DOHH2 (cell line): ENCODE measurements around the gene KLK1.
"Not testable (repeated sequence)": the region's sequence is repeated elsewhere in the genome, so short reads cannot be mapped to it uniquely, and the experiment has no call there.

Experiments used
- H3F3A ChIP-seq: fragments of 200-600 bp; sonication (generic), shearing (Covaris generic); 2 replicates; pipeline ENCODE4 v1.6.0; 2016; ENCODE audit warnings: antibody characterized with exemption, mild to moderate bottlenecking; ENCODE audit not compliant: control insufficient read depth, insufficient read depth
- H3K27ac ChIP-seq: fragments of 200-600 bp; sonication (generic); 2 replicates; pipeline ENCODE4 v1.5.1; 2014; ENCODE audit warnings: low read depth, mild to moderate bottlenecking, low read length, moderate library complexity
- H3K27me3 ChIP-seq: fragments of 200-600 bp; sonication (generic); 2 replicates; pipeline ENCODE4 v1.6.1; 2014; ENCODE audit warnings: mild to moderate bottlenecking, low read length, mixed read lengths; ENCODE audit not compliant: control insufficient read depth
- H3K36me3 ChIP-seq: fragments of 200-600 bp; sonication (generic); 2 replicates; pipeline ENCODE4 v1.6.1; 2014; ENCODE audit warnings: mild to moderate bottlenecking, low read length, moderate library complexity, mixed read lengths; ENCODE audit not compliant: control insufficient read depth
- H3K4me1 ChIP-seq: fragments of 200-600 bp; sonication (generic); 2 replicates; pipeline ENCODE4 v1.6.1; 2014; ENCODE audit warnings: mild to moderate bottlenecking, low read length, mixed read lengths; ENCODE audit not compliant: control insufficient read depth
- H3K4me2 ChIP-seq: fragments of 200-600 bp; sonication (generic); 2 replicates; pipeline ENCODE4 v1.6.0; 2014; ENCODE audit warnings: mild to moderate bottlenecking, low read length, moderate library complexity
- H3K4me3 ChIP-seq: fragments of 200-600 bp; sonication (generic); 2 replicates; pipeline ENCODE4 v1.5.1; 2014; ENCODE audit warnings: mild to moderate bottlenecking, low read length, mixed read lengths
- H3K79me2 ChIP-seq: fragments of 200-600 bp; sonication (generic); 2 replicates; pipeline ENCODE4 v1.6.1; 2014; ENCODE audit warnings: mild to moderate bottlenecking, low read length, mixed read lengths; ENCODE audit not compliant: control insufficient read depth
- H3K9me2 ChIP-seq: fragments of 200-600 bp; sonication (generic); replicated peaks from 2 replicates; pipeline ENCODE4 v1.6.1; 2014; ENCODE audit warnings: mild to moderate bottlenecking, low read length, mixed read lengths; ENCODE audit not compliant: control insufficient read depth
- H3K9me3 ChIP-seq: fragments of 200-600 bp; sonication (generic); 2 replicates; pipeline ENCODE4 v1.6.1; 2014; ENCODE audit warnings: antibody characterized with exemption, low read length, mixed read lengths; ENCODE audit not compliant: control insufficient read depth, insufficient read depth
- H4K20me1 ChIP-seq: fragments of 200-600 bp; sonication (generic); 2 replicates; pipeline ENCODE4 v1.6.0; 2014; ENCODE audit warnings: low read depth, mild to moderate bottlenecking, antibody characterized with exemption, low read length, moderate library complexity; ENCODE audit not compliant: control insufficient read depth, insufficient read depth
- EZH2phosphoT487 ChIP-seq: fragments of 200-600 bp; sonication (generic); IDR thresholded peaks from 2 replicates; pipeline ENCODE4 v1.6.1; 2017; ENCODE audit warnings: borderline replicate concordance, mild to moderate bottlenecking, antibody characterized with exemption, low read length, moderate library complexity, mixed read lengths
- TF ChIP-seq, protein P1 (sequence below): fragments of 200-600 bp; sonication (generic); IDR thresholded peaks from one replicate; pipeline ENCODE4 v1.5.1; 2014; ENCODE audit warnings: antibody characterized with exemption, mild to moderate bottlenecking, low read depth, low read length; ENCODE audit not compliant: poor library complexity, severe bottlenecking

Gene KLK1

DNA sequence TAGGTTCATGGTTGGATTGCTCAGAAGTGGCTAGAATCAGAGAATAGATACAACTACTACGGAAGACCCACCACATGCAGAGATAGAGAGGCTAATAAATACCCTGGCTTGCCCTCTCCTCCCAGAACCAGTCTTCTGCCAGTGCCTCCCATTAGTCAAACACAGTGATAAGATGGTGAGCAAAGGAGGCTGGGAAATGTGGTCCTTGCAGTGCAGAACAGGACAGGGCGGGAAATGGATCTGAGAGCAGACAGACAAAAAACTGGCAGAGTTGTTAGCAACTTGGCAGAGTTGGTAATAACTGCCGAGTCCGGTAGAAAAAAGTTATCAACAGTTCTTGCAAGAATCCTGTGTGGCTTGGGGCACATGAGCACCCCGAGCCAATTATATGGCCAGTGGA is 8.7 kb downstream of the KLK1 start:
- Histone ChIP-seq H3K27ac (no peak overlapping the region), H4K20me1 (no peaks in the 10 kb centered on the region), H3K4me1 (peaks cover 31% of the 10 kb centered on the region), H3K27me3 (0 out of 2 replicates have a peak, but pooled peaks cover 3% of the 10 kb centered on the region), H3F3A (no peaks in the 10 kb centered on the region; the same call in 1 of the 2 replicates), H3K4me3 (no peak overlapping the region), H3K4me2 (no peak overlapping the region), H3K9me2 (no peaks in the 10 kb centered on the region), H3K79me2 (no peaks in the 10 kb centered on the region), H3K9me3 (no peaks in the 10 kb centered on the region), H3K36me3 (no peaks in the 10 kb centered on the region)
- no peak for TF ChIP-seq EZH2phosphoT487
- TF ChIP-seq, protein P1, sequence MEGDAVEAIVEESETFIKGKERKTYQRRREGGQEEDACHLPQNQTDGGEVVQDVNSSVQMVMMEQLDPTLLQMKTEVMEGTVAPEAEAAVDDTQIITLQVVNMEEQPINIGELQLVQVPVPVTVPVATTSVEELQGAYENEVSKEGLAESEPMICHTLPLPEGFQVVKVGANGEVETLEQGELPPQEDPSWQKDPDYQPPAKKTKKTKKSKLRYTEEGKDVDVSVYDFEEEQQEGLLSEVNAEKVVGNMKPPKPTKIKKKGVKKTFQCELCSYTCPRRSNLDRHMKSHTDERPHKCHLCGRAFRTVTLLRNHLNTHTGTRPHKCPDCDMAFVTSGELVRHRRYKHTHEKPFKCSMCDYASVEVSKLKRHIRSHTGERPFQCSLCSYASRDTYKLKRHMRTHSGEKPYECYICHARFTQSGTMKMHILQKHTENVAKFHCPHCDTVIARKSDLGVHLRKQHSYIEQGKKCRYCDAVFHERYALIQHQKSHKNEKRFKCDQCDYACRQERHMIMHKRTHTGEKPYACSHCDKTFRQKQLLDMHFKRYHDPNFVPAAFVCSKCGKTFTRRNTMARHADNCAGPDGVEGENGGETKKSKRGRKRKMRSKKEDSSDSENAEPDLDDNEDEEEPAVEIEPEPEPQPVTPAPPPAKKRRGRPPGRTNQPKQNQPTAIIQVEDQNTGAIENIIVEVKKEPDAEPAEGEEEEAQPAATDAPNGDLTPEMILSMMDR = no peak

DNA sequence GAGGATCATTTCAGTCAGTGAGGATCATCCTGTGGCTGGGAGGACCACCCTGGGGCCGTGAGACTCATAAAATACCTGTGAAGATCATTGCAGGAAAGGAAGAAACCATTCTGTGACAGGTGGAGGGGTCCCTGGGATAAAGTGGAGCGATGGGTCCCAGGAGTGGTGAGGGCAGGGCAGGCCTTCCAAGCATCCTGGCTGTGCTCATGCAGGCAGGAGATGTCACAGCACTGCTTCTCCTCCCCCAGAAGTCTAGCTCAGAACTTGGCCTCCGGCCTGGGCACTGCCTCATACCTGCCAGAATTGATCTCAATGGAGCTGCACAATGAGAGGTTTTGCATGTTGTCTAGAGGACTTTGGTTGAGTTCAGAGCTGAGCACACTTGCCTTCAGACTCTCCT is 11.1 kb downstream of the KLK1 start:
- TF ChIP-seq EZH2phosphoT487 = no peak
- TF ChIP-seq, protein P1 = no peak
- Histone ChIP-seq H3K27ac (no peak overlapping the region), H3K4me3 (no peak overlapping the region), H3K4me1 (peaks cover 7% of the 10 kb centered on the region), H3F3A (no peaks in the 10 kb centered on the region; the same call in 1 of the 2 replicates), H3K4me2 (no peak overlapping the region), H3K9me2 (no peaks in the 10 kb centered on the region), H3K9me3 (no peaks in the 10 kb centered on the region), H3K36me3 (no peaks in the 10 kb centered on the region), H3K79me2 (no peaks in the 10 kb centered on the region), H3K27me3 (0 out of 2 replicates have a peak, but pooled peaks cover 3% of the 10 kb centered on the region), H4K20me1 (no peaks in the 10 kb centered on the region)

DNA sequence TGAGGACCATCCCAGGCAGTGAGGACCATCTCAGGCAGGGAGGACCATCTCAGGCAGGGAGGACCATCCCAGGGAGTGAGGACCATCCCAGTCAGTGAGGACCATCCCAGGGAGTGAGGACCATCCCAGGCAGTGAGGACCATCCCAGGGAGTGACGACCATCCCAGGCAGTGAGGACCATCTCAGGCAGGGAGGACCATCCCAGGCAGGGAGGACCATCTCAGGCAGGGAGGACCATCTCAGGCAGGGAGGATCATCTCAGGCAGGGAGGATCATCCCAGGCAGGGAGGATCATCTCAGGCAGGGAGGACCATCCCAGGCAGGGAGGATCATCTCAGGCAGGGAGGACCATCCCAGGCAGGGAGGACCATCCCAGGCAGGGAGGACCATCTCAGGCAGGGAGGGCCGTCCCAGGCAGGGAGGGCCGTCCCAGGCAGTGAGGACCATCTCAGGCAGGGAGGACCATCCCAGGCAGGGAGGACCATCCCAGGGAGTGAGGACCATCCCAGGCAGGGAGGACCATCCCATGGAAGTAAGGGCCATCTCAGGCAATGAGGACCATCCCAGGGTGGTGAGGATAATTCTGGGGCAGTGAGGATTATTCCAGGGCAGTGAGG is 11.9 kb downstream of the KLK1 start:
- not testable (repeated sequence) for H3K4me1 ChIP-seq, H3K79me2 ChIP-seq, H3K9me3 ChIP-seq, H3K27ac ChIP-seq, H4K20me1 ChIP-seq, H3K9me2 ChIP-seq, H3K27me3 ChIP-seq, H3K4me2 ChIP-seq, H3K4me3 ChIP-seq, H3F3A ChIP-seq, H3K36me3 ChIP-seq

DNA sequence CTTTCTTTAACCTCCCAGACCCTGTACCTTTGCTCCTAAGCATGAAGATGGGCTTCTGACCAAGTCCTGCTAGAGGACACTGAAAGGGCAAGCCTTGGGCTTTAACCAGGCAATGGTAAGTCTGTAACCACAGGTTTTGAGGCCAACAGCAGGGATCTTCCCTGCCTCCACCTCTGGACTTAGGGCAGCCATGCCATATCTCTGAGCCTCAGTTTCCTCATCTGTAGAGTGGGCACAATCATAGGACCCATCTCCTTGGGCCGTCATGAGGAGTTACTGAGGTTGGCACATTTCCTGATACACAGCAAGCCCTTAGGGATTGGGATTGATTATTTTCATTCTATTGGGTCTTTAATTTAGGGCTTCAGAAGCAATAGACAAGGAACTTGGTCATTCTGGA is 14.7 kb downstream of the KLK1 start:
- H3K9me3 ChIP-seq = no peaks in the 10 kb centered on the region

More for the DNA sequence above, 14.7 kb downstream of the KLK1 start:
- Histone ChIP-seq H3K4me1 (peaks cover 9% of the 10 kb centered on the region), H3K9me2 (no peaks in the 10 kb centered on the region), H3K27ac (no peak overlapping the region), H4K20me1 (peaks cover under 1% of the 10 kb centered on the region; the same call in 1 of the 2 replicates), H3F3A (peaks cover under 1% of the 10 kb centered on the region; the same call in 1 of the 2 replicates), H3K79me2 (peaks cover 13% of the 10 kb centered on the region), H3K36me3 (peaks cover 5% of the 10 kb centered on the region), H3K4me2 (no peak overlapping the region), H3K4me3 (no peak overlapping the region), H3K27me3 (no peaks in the 10 kb centered on the region)
- TF ChIP-seq, protein P1 = no peak
- TF ChIP-seq EZH2phosphoT487 = no peak
